ENCODE data around the gene TTYH2.
"Not testable (repeated sequence)": the region's sequence is repeated elsewhere in the genome, so short reads cannot be mapped to it uniquely, and the experiment has no call there.

TTYH2 gene

GRCh38 chr17:74259667-74260524 is 46.5 kb downstream of the TTYH2 start:
- DNase-seq (ENCODE audit: low read depth in 1 of 2, low spot score in 1 of 2) = no peak

- no peak for DNase-seq (ENCODE audit: low read depth in 1 of 2, low spot score in 1 of 2)
These were observed 47.1 kb downstream of the TTYH2 start for GRCh38 chr17:74260525-74260850.

- DNase-seq (ENCODE audit: low read depth in 1 of 2, low spot score in 1 of 2) = no peak
These were observed 49.2 kb downstream of the TTYH2 start for GRCh38 chr17:74262601-74263000.

GRCh38 chr17:74267054-74267453 is 53.7 kb downstream of the TTYH2 start:
- DNase-seq (ENCODE audit: low read depth in 1 of 2, low spot score in 1 of 2) = not testable (repeated sequence)

- no peak for DNase-seq (ENCODE audit: low read depth in 1 of 2, low spot score in 1 of 2)
These were observed 54.2 kb downstream of the TTYH2 start for GRCh38 chr17:74267579-74267978.

GRCh38 chr17:74267987-74268499 is 54.7 kb downstream of the TTYH2 start:
- DNase-seq (ENCODE audit: low read depth in 1 of 2, low spot score in 1 of 2) = no peak

GRCh38 chr17:74268558-74268957 is 55.2 kb downstream of the TTYH2 start:
- no peak for DNase-seq (ENCODE audit: low read depth in 1 of 2, low spot score in 1 of 2)

- no peak for DNase-seq (ENCODE audit: low read depth in 1 of 2, low spot score in 1 of 2)
These were observed 57.0 kb downstream of the TTYH2 start for GRCh38 chr17:74270333-74270732.

GRCh38 chr17:74271281-74271680 is 57.9 kb downstream of the TTYH2 start:
- no peak for DNase-seq (ENCODE audit: low read depth in 1 of 2, low spot score in 1 of 2)

GRCh38 chr17:74271901-74272561 is 58.7 kb downstream of the TTYH2 start:
- DNase-seq (ENCODE audit: low read depth in 1 of 2, low spot score in 1 of 2) = no peak

- DNase-seq (ENCODE audit: low read depth in 1 of 2, low spot score in 1 of 2) = no peak
These were observed 59.4 kb downstream of the TTYH2 start for GRCh38 chr17:74272731-74273201.

- DNase-seq (ENCODE audit: low read depth in 1 of 2, low spot score in 1 of 2) = no peak
These were observed 60.8 kb downstream of the TTYH2 start, which contains the start of gene DNAI2 for GRCh38 chr17:74274060-74274708. Gene DNAI2, plus strand, starts transcription at chr17:74274234. Its CDS starts 7,584 bp downstream, at chr17:74281818.

- DNase-seq (ENCODE audit: low read depth in 1 of 2, low spot score in 1 of 2) = no peak
These were observed 61.5 kb downstream of the TTYH2 start for GRCh38 chr17:74274709-74275340.

- DNase-seq (ENCODE audit: low read depth in 1 of 2, low spot score in 1 of 2) = no peak
These were observed 62.7 kb downstream of the TTYH2 start for GRCh38 chr17:74276051-74276476.

- no peak for DNase-seq (ENCODE audit: low read depth in 1 of 2, low spot score in 1 of 2)
These were observed 63.2 kb downstream of the TTYH2 start for GRCh38 chr17:74276541-74277009.

GRCh38 chr17:74277935-74278334 is 64.6 kb downstream of the TTYH2 start:
- DNase-seq (ENCODE audit: low read depth in 1 of 2, low spot score in 1 of 2) = no peak

GRCh38 chr17:74279617-74280016 is 66.2 kb downstream of the TTYH2 start:
- not testable (repeated sequence) for DNase-seq (ENCODE audit: low read depth in 1 of 2, low spot score in 1 of 2)

GRCh38 chr17:74280093-74280513 is 66.7 kb downstream of the TTYH2 start:
- peak; percentile 29 to 30 for DNase-seq (ENCODE audit: low read depth in 1 of 2, low spot score in 1 of 2)

GRCh38 chr17:74281799-74282198 is 68.4 kb downstream of the TTYH2 start:
- no peak for DNase-seq (ENCODE audit: low read depth in 1 of 2, low spot score in 1 of 2)

- not testable (repeated sequence) for DNase-seq (ENCODE audit: low read depth in 1 of 2, low spot score in 1 of 2)
These were observed 68.9 kb downstream of the TTYH2 start for GRCh38 chr17:74282274-74282586.

Measured in activated T-helper 1 cell treated with anti-CD3 and anti-CD28 coated beads, Interleukin-2, amount 50 U/mL, for 16 hours (primary cell).